Mesenchymal stem cell (in vitro differentiated cells and primary cell): ENCODE results near the gene FSCN2.

Experiments used
- DNase-seq: peaks from one replicate; pipeline ENCODE4 v3.0.0-alpha.2; 2013
- H2AFZ ChIP-seq: one replicate; pipeline ENCODE4 v1.6.1; 2013; ENCODE audit warnings: low read depth, mild to moderate bottlenecking, control low read depth, inconsistent platforms, low read length, moderate library complexity
- H2AK5ac ChIP-seq: 2 replicates; pipeline ENCODE4 v1.6.1; 2013; ENCODE audit warnings: low read length, moderate library complexity, mild to moderate bottlenecking, inconsistent platforms; ENCODE audit not compliant: severe bottlenecking
- H2BK120ac ChIP-seq: one replicate; pipeline ENCODE4 v1.6.1; 2013; ENCODE audit warnings: low read depth, mild to moderate bottlenecking, inconsistent platforms, low read length, moderate library complexity
- H2BK12ac ChIP-seq, 2 experiments: one replicate each; pipeline ENCODE4 v1.6.1; 2013; ENCODE audit warnings: inconsistent platforms in 2 of 2, low read length in 2 of 2, mild to moderate bottlenecking in 2 of 2, moderate library complexity in 2 of 2, control low read depth in 1 of 2
- H2BK15ac ChIP-seq: one replicate; pipeline ENCODE4 v1.6.1; 2013; ENCODE audit warnings: mild to moderate bottlenecking, low read depth, inconsistent platforms; ENCODE audit not compliant: poor library complexity, severe bottlenecking
- H2BK5ac ChIP-seq: 2 replicates; pipeline ENCODE4 v1.6.1; 2013; ENCODE audit warnings: low read depth, mild to moderate bottlenecking, low read length, control low read depth, inconsistent platforms; ENCODE audit not compliant: poor library complexity, severe bottlenecking
- H3K14ac ChIP-seq, 2 experiments: one replicate each; pipeline ENCODE4 v1.6.1; 2013; ENCODE audit warnings: inconsistent platforms in 2 of 2, low read length in 2 of 2, control low read depth in 1 of 2, mild to moderate bottlenecking in 1 of 2, moderate library complexity in 1 of 2
- H3K18ac ChIP-seq, 2 experiments: one replicate each; pipeline ENCODE4 v1.6.1; 2013; ENCODE audit warnings: inconsistent platforms in 2 of 2, low read length in 2 of 2, control low read depth in 1 of 2, low read depth in 1 of 2, mild to moderate bottlenecking in 1 of 2
- H3K23ac ChIP-seq, 2 experiments: one replicate each; pipeline ENCODE4 v1.6.1; 2013; ENCODE audit warnings: inconsistent platforms in 2 of 2, low read length in 2 of 2, mild to moderate bottlenecking in 2 of 2, moderate library complexity in 2 of 2, control low read depth in 1 of 2
- H3K27ac ChIP-seq: 2 replicates; pipeline ENCODE4 v1.5.1; 2013; ENCODE audit warnings: mild to moderate bottlenecking, moderate library complexity, low read length, control low read depth, inconsistent platforms; ENCODE audit not compliant: poor library complexity, severe bottlenecking
- H3K27me3 ChIP-seq, 2 experiments: 2 replicates each; pipeline versions ENCODE4 v1.6.1 to v1.7.0; 2013; ENCODE audit warnings: low read length in 2 of 2, mild to moderate bottlenecking in 2 of 2, moderate library complexity in 2 of 2, control low read depth in 1 of 2, inconsistent platforms in 1 of 2; ENCODE audit not compliant: control insufficient read depth in 1 of 2, insufficient read depth in 1 of 2
- H3K36me3 ChIP-seq, 2 experiments: 2 replicates each; pipeline versions ENCODE4 v1.6.1 to v1.7.0; 2013; ENCODE audit warnings: low read length in 2 of 2, control low read depth in 1 of 2, inconsistent platforms in 1 of 2, low read depth in 1 of 2, mild to moderate bottlenecking in 1 of 2; ENCODE audit not compliant: insufficient read depth in 2 of 2, control insufficient read depth in 1 of 2
- H3K4ac ChIP-seq, 2 experiments: one replicate each; pipeline ENCODE4 v1.6.1; 2013; ENCODE audit warnings: inconsistent platforms in 2 of 2, low read length in 2 of 2, mild to moderate bottlenecking in 2 of 2, moderate library complexity in 2 of 2, control low read depth in 1 of 2, low read depth in 1 of 2
- H3K4me1 ChIP-seq: 2 replicates; pipeline ENCODE4 v1.6.1; 2013; ENCODE audit warnings: low read depth, low read length, control low read depth; ENCODE audit not compliant: control insufficient read depth, insufficient read depth
- H3K4me2 ChIP-seq: 2 replicates; pipeline ENCODE4 v1.6.1; 2013; ENCODE audit warnings: low read length, mild to moderate bottlenecking, inconsistent platforms; ENCODE audit not compliant: poor library complexity, severe bottlenecking
- H3K4me3 ChIP-seq, 2 experiments: 2 replicates each; pipeline versions ENCODE4 v1.5.1 to v1.7.0; 2013; ENCODE audit warnings: low read length in 2 of 2, mild to moderate bottlenecking in 2 of 2, control low read depth in 1 of 2, low read depth in 1 of 2; ENCODE audit not compliant: insufficient read depth in 1 of 2
- H3K79me1 ChIP-seq: replicated peaks from 2 replicates; pipeline ENCODE4 v1.6.1; 2013; ENCODE audit warnings: mild to moderate bottlenecking, control low read depth, low read length, inconsistent platforms; ENCODE audit not compliant: poor library complexity, severe bottlenecking
- H3K9ac ChIP-seq: 2 replicates; pipeline ENCODE4 v1.7.0; 2013; ENCODE audit warnings: mild to moderate bottlenecking, low read length, moderate library complexity
- H3K9me3 ChIP-seq: 2 replicates; pipeline ENCODE4 v1.7.0; 2013; ENCODE audit warnings: mild to moderate bottlenecking, low read length; ENCODE audit not compliant: control insufficient read depth
- H4K8ac ChIP-seq: one replicate; pipeline ENCODE4 v1.6.1; 2013; ENCODE audit warnings: inconsistent platforms, mild to moderate bottlenecking, low read length, moderate library complexity
- H4K91ac ChIP-seq: one replicate; pipeline ENCODE4 v1.6.1; 2013; ENCODE audit warnings: mild to moderate bottlenecking, low read length, inconsistent platforms
- WGBS: methylation state at CpG from one replicate; pipeline ENCODE4 v1.1.7; 2013; ENCODE audit warnings: mixed read lengths; 5-methylcytosine and 5-hydroxymethylcytosine counted together

Gene FSCN2

DNA sequence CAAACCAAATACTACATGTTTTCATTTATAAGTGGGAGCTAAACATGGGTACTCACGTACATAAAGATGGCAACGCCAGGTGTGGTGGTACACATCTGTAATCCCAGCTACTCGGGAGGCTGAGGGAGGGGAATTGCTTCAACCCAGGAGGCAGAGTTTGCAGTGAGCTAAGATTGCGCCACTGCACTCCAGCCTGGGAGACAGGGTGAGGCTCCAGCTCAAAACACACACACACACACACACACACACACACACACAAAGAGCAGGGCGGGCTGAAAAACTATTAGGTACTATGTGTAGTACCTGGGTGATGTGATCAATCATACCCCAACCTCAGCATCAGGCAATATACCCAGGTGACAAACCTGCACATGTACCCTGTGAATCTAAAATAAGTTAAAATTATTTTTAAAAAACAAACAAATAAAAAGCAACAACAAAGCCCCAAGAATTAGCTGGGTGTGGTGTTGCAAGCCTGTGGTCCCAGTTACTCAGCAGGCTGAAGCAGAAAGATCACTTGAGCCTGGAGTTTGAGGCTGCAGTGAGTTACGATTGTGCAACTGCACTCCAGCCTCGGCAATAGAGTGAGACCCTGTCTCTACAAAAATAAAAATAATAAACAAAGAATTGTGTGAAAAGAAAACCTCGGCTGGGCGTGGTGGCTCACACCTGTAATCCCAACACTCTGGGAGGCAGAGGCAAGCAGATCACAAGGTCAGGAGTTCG, 35.8 kb downstream of the FSCN2 start:
- peak; percentile 91 for DNase-seq
- H2BK120ac ChIP-seq = no peak overlapping the region
- peaks cover 36% of the 10 kb centered on the region for H3K4me1 ChIP-seq
- no peak overlapping the region for H3K4me3 ChIP-seq
- no peak overlapping the region for H3K4me2 ChIP-seq
- H4K91ac ChIP-seq = no peak overlapping the region
- no peak overlapping the region for H3K4ac ChIP-seq
- H3K9ac ChIP-seq = peak overlapping the region; percentile 57
- H3K18ac ChIP-seq = no peak overlapping the region
- WGBS = 79% methylated on average over 5 of the region's 10 CpGs
- peak overlapping the region in 1 of 2 experiments; percentile 17 for H2BK12ac ChIP-seq
- no peak overlapping the region for H2BK5ac ChIP-seq
- no peak overlapping the region for H3K14ac ChIP-seq
- no peak overlapping the region for H2AFZ ChIP-seq
- H3K27ac ChIP-seq = no peak overlapping the region
- no peak overlapping the region for H3K23ac ChIP-seq
- no peak overlapping the region for H2BK15ac ChIP-seq
- no peaks in the 10 kb centered on the region for H3K9me3 ChIP-seq
- H4K8ac ChIP-seq = no peak overlapping the region
- H3K79me1 ChIP-seq = peaks cover 6% of the 10 kb centered on the region
- H3K27me3 ChIP-seq = no peaks in the 10 kb centered on the region
- H3K36me3 ChIP-seq = peaks cover 51 to 76% of the 10 kb centered on the region in 2 experiments
- H2AK5ac ChIP-seq = no peak overlapping the region

DNA sequence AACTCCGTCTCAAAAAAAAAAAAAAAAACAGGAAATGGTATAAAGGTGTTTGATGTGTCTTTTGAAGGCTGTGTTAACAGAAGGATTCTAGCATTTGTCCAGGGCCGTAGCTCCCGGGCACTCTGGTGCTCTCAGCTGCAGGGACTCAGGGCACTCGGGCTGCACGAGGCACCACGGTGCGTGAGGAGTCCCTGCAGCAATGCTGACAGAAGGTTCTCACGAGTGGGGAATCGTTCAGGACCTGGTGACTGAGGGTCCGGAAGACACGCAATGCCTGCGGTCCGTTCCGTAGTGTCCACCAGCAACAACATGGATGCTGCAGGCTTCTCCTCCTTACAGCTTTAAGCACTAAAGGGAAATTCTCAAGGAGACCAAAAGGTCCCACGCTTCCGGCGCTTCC, 36.6 kb downstream of the FSCN2 start:
- H3K36me3 ChIP-seq = peaks cover 53 to 77% of the 10 kb centered on the region in 2 experiments
- H2BK5ac ChIP-seq = no peak overlapping the region
- H3K23ac ChIP-seq = no peak overlapping the region

DNA sequence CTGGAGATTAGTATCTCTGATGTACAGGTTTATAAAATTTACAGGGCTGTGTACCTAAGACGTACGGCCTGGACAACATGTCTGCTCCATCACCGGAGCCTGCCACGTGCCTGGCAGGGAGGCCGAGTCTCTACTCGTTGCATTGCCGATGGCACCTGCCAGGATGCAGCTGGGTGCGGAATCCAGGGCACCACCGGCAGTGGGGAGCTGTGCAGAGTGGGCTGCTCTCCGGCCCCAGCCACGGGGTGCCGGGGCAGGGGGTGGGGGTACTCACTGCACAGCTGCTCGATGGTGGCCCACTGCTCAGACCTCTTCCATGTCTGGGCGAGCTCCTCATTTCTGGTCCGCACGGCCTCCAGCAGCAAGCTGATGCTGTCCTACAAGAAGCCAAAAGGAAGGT, 37.1 kb downstream of the FSCN2 start:
- Histone ChIP-seq H2BK5ac (no peak overlapping the region), H3K4ac (peak overlapping the region in 1 of 2 experiments; percentile 35), H3K18ac (peak overlapping the region in 1 of 2 experiments; percentile 66), H3K23ac (no peak overlapping the region), H3K4me2 (no peak overlapping the region), H3K79me1 (peaks cover 17% of the 10 kb centered on the region), H3K9me3 (no peaks in the 10 kb centered on the region), H4K91ac (peak overlapping the region; percentile 85), H2AK5ac (peak overlapping the region; percentile 94), H3K4me1 (peaks cover 37% of the 10 kb centered on the region), H3K4me3 (no peak overlapping the region), H3K27me3 (no peaks in the 10 kb centered on the region), H4K8ac (no peak overlapping the region), H3K27ac (peak overlapping the region; percentile 97), H2BK15ac (no peak overlapping the region), H3K9ac (peak overlapping the region; percentile 57), H2BK12ac (peak overlapping the region; percentile 23 to 94), H3K14ac (no peak overlapping the region), H2BK120ac (peak overlapping the region; percentile 64), H2AFZ (no peak overlapping the region), H3K36me3 (peaks cover 55 to 77% of the 10 kb centered on the region in 2 experiments)
- WGBS = 98% methylated on average over 16 of the region's 16 CpGs
- DNase-seq = no peak

More for the DNA sequence above, 36.6 kb downstream of the FSCN2 start:
- peak overlapping the region; percentile 33 for H2BK15ac ChIP-seq
- DNase-seq = no peak
- H4K91ac ChIP-seq = no peak overlapping the region
- no peak overlapping the region for H3K14ac ChIP-seq
- no peak overlapping the region for H2BK120ac ChIP-seq
- peak overlapping the region in 1 of 2 experiments; percentile 13 for H3K18ac ChIP-seq
- H3K4me3 ChIP-seq = no peak overlapping the region
- H2BK12ac ChIP-seq = peak overlapping the region in 1 of 2 experiments; percentile 81
- WGBS = 98% methylated on average over 17 of the region's 17 CpGs
- no peaks in the 10 kb centered on the region for H3K9me3 ChIP-seq
- no peak overlapping the region for H3K4ac ChIP-seq
- peak overlapping the region; percentile 94 for H2AK5ac ChIP-seq
- peaks cover 12% of the 10 kb centered on the region for H3K79me1 ChIP-seq
- no peak overlapping the region for H2AFZ ChIP-seq
- no peak overlapping the region for H3K4me2 ChIP-seq
- no peaks in the 10 kb centered on the region for H3K27me3 ChIP-seq
- peaks cover 36% of the 10 kb centered on the region for H3K4me1 ChIP-seq
- H4K8ac ChIP-seq = no peak overlapping the region
- peak overlapping the region; percentile 97 for H3K27ac ChIP-seq
- H3K9ac ChIP-seq = peak overlapping the region; percentile 57

DNA sequence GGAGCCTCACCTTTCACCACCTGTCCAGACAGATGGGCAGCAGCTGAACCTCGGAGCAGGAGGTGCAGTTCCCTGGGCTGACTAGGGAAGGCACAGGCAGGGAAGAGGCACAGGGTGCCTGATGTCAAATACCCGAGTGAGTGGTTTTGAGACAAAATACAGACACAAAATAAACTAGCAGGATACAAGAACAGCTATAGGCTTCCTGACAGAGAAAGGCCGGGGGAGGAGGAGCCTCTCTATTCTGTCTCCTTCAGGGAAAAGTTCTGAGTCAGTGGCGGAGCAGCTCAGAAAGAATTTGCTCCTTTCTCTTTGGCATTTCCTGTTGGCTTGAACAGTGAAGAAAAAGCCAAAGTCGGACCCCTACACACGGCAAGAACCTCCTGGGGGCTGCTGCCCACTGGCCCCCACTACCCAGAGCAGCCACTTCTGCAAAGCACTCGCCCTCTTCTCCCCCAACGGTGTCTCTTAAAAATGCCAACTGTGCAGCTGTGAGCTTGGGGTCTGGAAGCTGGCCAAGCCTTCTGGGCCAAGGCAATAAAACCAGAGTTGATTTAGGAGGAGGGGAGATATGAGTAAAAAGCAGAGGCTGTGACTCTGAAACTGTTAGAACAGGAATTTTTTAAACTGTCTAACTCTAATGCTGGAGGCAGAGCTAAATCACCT, 38.4 kb downstream of the FSCN2 start:
- H3K79me1 ChIP-seq = peaks cover 28% of the 10 kb centered on the region

More for the DNA sequence above, 38.4 kb downstream of the FSCN2 start:
- H4K91ac ChIP-seq = no peak overlapping the region
- H3K9me3 ChIP-seq = no peaks in the 10 kb centered on the region
- peak overlapping the region; percentile 16 for H4K8ac ChIP-seq
- peak overlapping the region; percentile 37 to 49 for H3K4ac ChIP-seq
- H2BK15ac ChIP-seq = no peak overlapping the region
- H3K27ac ChIP-seq = peak overlapping the region; percentile 97
- 0% methylated on average over 6 of the region's 8 CpGs for WGBS
- peak overlapping the region in 1 of 2 experiments; percentile 35 for H3K4me3 ChIP-seq
- no peak overlapping the region for H3K14ac ChIP-seq
- H3K36me3 ChIP-seq = peaks cover 60 to 79% of the 10 kb centered on the region in 2 experiments
- H3K23ac ChIP-seq = no peak overlapping the region
- no peaks in the 10 kb centered on the region for H3K27me3 ChIP-seq
- peak; percentile 97 for DNase-seq
- peak overlapping the region in 1 of 2 experiments; percentile 75 for H2BK12ac ChIP-seq
- H2AFZ ChIP-seq = no peak overlapping the region
- H2BK5ac ChIP-seq = peak overlapping the region; percentile 79
- H2BK120ac ChIP-seq = no peak overlapping the region
- H2AK5ac ChIP-seq = peak overlapping the region; percentile 12
- H3K18ac ChIP-seq = peak overlapping the region; percentile 41 to 58
- H3K4me2 ChIP-seq = peak overlapping the region; percentile 37
- peak overlapping the region; percentile 50 for H3K9ac ChIP-seq
- peaks cover 39% of the 10 kb centered on the region for H3K4me1 ChIP-seq
